Neural cell (in vitro differentiated cells): ENCODE results near the gene CPPED1.
"Not testable (repeated sequence)": the region's sequence is repeated elsewhere in the genome, so short reads cannot be mapped to it uniquely, and the experiment has no call there.

Source experiments
- CTCF ChIP-seq: fragments of 450-650 bp; IDR thresholded peaks from 2 replicates; pipeline ENCODE4 v1.5.1; 2014; ENCODE audit warnings: antibody characterized with exemption, mild to moderate bottlenecking, moderate library complexity; ENCODE audit not compliant: poor library complexity, severe bottlenecking
- TAF1 ChIP-seq: IDR thresholded peaks from 2 replicates; pipeline ENCODE4 v1.6.1; 2012; ENCODE audit warnings: low read depth
- TF ChIP-seq, protein P1 (sequence below): IDR thresholded peaks from 2 replicates; pipeline ENCODE4 v1.6.1; 2012; ENCODE audit warnings: borderline replicate concordance

- TF ChIP-seq CTCF, TAF1: not testable (repeated sequence)
- TF ChIP-seq, protein P1, sequence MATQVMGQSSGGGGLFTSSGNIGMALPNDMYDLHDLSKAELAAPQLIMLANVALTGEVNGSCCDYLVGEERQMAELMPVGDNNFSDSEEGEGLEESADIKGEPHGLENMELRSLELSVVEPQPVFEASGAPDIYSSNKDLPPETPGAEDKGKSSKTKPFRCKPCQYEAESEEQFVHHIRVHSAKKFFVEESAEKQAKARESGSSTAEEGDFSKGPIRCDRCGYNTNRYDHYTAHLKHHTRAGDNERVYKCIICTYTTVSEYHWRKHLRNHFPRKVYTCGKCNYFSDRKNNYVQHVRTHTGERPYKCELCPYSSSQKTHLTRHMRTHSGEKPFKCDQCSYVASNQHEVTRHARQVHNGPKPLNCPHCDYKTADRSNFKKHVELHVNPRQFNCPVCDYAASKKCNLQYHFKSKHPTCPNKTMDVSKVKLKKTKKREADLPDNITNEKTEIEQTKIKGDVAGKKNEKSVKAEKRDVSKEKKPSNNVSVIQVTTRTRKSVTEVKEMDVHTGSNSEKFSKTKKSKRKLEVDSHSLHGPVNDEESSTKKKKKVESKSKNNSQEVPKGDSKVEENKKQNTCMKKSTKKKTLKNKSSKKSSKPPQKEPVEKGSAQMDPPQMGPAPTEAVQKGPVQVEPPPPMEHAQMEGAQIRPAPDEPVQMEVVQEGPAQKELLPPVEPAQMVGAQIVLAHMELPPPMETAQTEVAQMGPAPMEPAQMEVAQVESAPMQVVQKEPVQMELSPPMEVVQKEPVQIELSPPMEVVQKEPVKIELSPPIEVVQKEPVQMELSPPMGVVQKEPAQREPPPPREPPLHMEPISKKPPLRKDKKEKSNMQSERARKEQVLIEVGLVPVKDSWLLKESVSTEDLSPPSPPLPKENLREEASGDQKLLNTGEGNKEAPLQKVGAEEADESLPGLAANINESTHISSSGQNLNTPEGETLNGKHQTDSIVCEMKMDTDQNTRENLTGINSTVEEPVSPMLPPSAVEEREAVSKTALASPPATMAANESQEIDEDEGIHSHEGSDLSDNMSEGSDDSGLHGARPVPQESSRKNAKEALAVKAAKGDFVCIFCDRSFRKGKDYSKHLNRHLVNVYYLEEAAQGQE, result not testable (repeated sequence)
Measured at GRCh38 chr16:12792528-12792927, 11.2 kb downstream of the CPPED1 start.
